ENCODE results near the gene IFFO2. TPM values are rescaled to one million over a fixed set of nuclear protein-coding genes. Genes with fewer than 3 reads are reported as not detected.

The IFFO2 gene
- total and polyA plus RNA-seq, 2 of the 13 experiments (the other 11 are each of a cell fraction or from before 2014, with no cell fraction given): 7.3 to 16.7 TPM

GRCh38 chr1:18868801-18869424, 87.6 kb downstream of the IFFO2 start:
- intact Hi-C loops (cut with micrococcal nuclease; ENCODE audit: unreplicated experiment): no loop called here
- no peak overlapping the region for H3K4me2 ChIP-seq (ENCODE audit: low read depth, low read length)
- ChIA-PET CTCF (ENCODE audit: low intra/inter-chr PET ratio, low total read pairs) (no interaction called here), POLR2A (no interaction called here)
- in situ Hi-C loops (cut with HindIII; ENCODE audit: extremely low pct_ligation_motif_present, low pct_unique_long_range_greater_than_20kb): no loop called here
- BruUV-seq (replicated peaks): no TSS peak
- H3K27ac ChIP-seq (ENCODE audit: extremely low read length, insufficient read depth, low read length): no peak overlapping the region
- H3K9ac ChIP-seq (ENCODE audit: insufficient read depth, low read depth, low read length): no peak overlapping the region
- peak; percentile 65 for TF ChIP-seq AGO2 (optimal IDR thresholded peaks at IDR 0.05; ENCODE audit: low read depth, low read length)
- no peak for TF ChIP-seq KDM4B (CRISPR knock-in tag; IDR thresholded peaks at IDR 0.05)
- TF ChIP-seq HNRNPH1 (optimal IDR thresholded peaks at IDR 0.05; ENCODE audit: low read depth, low read length): no peak
- no peak overlapping the region for H3K4me3 ChIP-seq (replicated peaks in 1 of 3; ENCODE audit: insufficient read depth in 1 of 3, low read depth in 2 of 3, low read length in 3 of 3)
- H4K20me1 ChIP-seq (ENCODE audit: insufficient read depth, low read length): peaks cover 8% of the 10 kb centered on the region; the same call in 1 of the 2 replicates
- no peaks in the 10 kb centered on the region for H3K79me2 ChIP-seq (ENCODE audit: insufficient read depth, low read length)
- peaks cover 8 to 16% of the 10 kb centered on the region in 2 experiments; a peak in 4 of 5 replicates for H3K36me3 ChIP-seq (replicated peaks in 1 of 2; ENCODE audit: control insufficient read depth in 1 of 2, insufficient read depth in 2 of 2, low read length in 2 of 2)
- ATAC-seq (peak; percentile 7), DNase-seq (ENCODE audit: low spot score) (no peak), FAIRE-seq (no peak)
- H3K27me3 ChIP-seq (ENCODE audit: control insufficient read depth in 1 of 2, insufficient read depth in 2 of 2, low read length in 2 of 2): peaks cover 1 to 28% of the 10 kb centered on the region in 2 experiments
- no peaks in the 10 kb centered on the region for H3K9me3 ChIP-seq (ENCODE audit: low read length)
- no peak overlapping the region for H2AFZ ChIP-seq (ENCODE audit: low read length)
- peaks cover 10% of the 10 kb centered on the region for H3K4me1 ChIP-seq (ENCODE audit: insufficient read depth, low read length)
- 62% methylated on average over 7 of the region's 12 CpGs for WGBS (ENCODE audit: low lambda C conversion rate)

DNA sequence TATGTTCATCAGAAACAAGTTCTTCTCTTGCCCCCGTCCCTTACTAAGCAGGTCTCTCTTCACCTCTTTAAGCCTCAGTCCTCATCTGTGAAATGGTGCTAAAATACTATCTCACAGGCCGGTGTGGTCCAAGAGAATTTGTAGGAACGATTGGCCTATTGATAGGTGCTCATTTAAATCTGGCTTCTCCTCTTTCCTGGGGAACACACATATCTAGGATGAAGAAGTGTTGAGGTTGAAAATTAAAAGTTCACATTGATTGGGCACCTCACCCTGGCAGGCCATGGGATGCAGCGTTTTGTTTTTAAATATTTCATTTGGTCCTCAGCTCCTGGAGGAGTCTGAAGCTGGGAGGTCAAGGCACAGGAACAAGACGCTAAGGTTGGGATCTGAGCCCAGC, 88.1 kb downstream of the IFFO2 start:
- Histone ChIP-seq H3K79me2 (ENCODE audit: insufficient read depth, low read length) (no peaks in the 10 kb centered on the region), H3K36me3 (replicated peaks in 1 of 2; ENCODE audit: control insufficient read depth in 1 of 2, insufficient read depth in 2 of 2, low read length in 2 of 2) (peaks cover 6 to 10% of the 10 kb centered on the region in 2 experiments; a peak in 4 of 5 replicates), H3K27me3 (ENCODE audit: control insufficient read depth in 1 of 2, insufficient read depth in 2 of 2, low read length in 2 of 2) (peaks cover 2 to 28% of the 10 kb centered on the region in 2 experiments), H3K9me3 (ENCODE audit: low read length) (no peaks in the 10 kb centered on the region), H2AFZ (ENCODE audit: low read length) (no peak overlapping the region), H4K20me1 (ENCODE audit: insufficient read depth, low read length) (peaks cover 8% of the 10 kb centered on the region; the same call in 1 of the 2 replicates), H3K4me2 (ENCODE audit: low read depth, low read length) (no peak overlapping the region), H3K4me3 (replicated peaks in 1 of 3; ENCODE audit: insufficient read depth in 1 of 3, low read depth in 2 of 3, low read length in 3 of 3) (no peak overlapping the region), H3K9ac (ENCODE audit: insufficient read depth, low read depth, low read length) (no peak overlapping the region), H3K27ac (ENCODE audit: extremely low read length, insufficient read depth, low read length) (no peak overlapping the region), H3K4me1 (ENCODE audit: insufficient read depth, low read length) (peaks cover 10% of the 10 kb centered on the region)
- DNase-seq (ENCODE audit: low spot score): no peak
- CTCF ChIA-PET (ENCODE audit: low intra/inter-chr PET ratio, low total read pairs): no interaction called here
- intact Hi-C loops (cut with micrococcal nuclease; ENCODE audit: unreplicated experiment): no loop called here
- ATAC-seq: no peak
- POLR2A ChIA-PET: no interaction called here
- WGBS (ENCODE audit: low lambda C conversion rate): 71% methylated on average over 5 of the region's 5 CpGs
- in situ Hi-C loops (cut with HindIII; ENCODE audit: extremely low pct_ligation_motif_present, low pct_unique_long_range_greater_than_20kb): no loop called here
- no TSS peak for BruUV-seq (replicated peaks)
- no peak for FAIRE-seq
- TF ChIP-seq ZNF775 (CRISPR knock-in tag; IDR thresholded peaks at IDR 0.05; ENCODE audit: borderline replicate concordance): no peak
- no peak for TF ChIP-seq ZNF569 (CRISPR knock-in tag; IDR thresholded peaks at IDR 0.05; ENCODE audit: borderline replicate concordance)
- no peak for TF ChIP-seq RAD51 (IDR thresholded peaks at IDR 0.05; ENCODE audit: borderline replicate concordance)
- no peak for TF ChIP-seq ZNF18 (CRISPR knock-in tag; IDR thresholded peaks at IDR 0.05; ENCODE audit: insufficient replicate concordance)
- TF ChIP-seq TOPORS (CRISPR knock-in tag; IDR thresholded peaks at IDR 0.05): no peak
- TF ChIP-seq GABPB1 (CRISPR knock-in tag; IDR thresholded peaks at IDR 0.05): no peak
- TF ChIP-seq THAP8 (CRISPR knock-in tag; IDR thresholded peaks at IDR 0.05; ENCODE audit: borderline replicate concordance): no peak
- TF ChIP-seq KDM1A (CRISPR knock-in tag; IDR thresholded peaks at IDR 0.05): no peak
- TF ChIP-seq ZNF550 (CRISPR knock-in tag; IDR thresholded peaks at IDR 0.05; ENCODE audit: borderline replicate concordance): no peak
- no peak for TF ChIP-seq HNRNPH1 (optimal IDR thresholded peaks at IDR 0.05; ENCODE audit: low read depth, low read length)
- TF ChIP-seq, protein P1, sequence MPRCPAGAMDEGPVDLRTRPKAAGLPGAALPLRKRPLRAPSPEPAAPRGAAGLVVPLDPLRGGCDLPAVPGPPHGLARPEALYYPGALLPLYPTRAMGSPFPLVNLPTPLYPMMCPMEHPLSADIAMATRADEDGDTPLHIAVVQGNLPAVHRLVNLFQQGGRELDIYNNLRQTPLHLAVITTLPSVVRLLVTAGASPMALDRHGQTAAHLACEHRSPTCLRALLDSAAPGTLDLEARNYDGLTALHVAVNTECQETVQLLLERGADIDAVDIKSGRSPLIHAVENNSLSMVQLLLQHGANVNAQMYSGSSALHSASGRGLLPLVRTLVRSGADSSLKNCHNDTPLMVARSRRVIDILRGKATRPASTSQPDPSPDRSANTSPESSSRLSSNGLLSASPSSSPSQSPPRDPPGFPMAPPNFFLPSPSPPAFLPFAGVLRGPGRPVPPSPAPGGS (CRISPR knock-in tag; IDR thresholded peaks at IDR 0.05): no peak
- no peak for TF ChIP-seq KDM5A (IDR thresholded peaks at IDR 0.05; ENCODE audit: borderline replicate concordance, low read length)
- no peak for TF ChIP-seq ZNF510 (CRISPR knock-in tag; IDR thresholded peaks at IDR 0.05; ENCODE audit: low read depth)
